ENCODE measurements around the gene CENPP.

CENPP gene

GRCh38 chr9:92637886-92638620 is 312.3 kb downstream of the CENPP start:
- Histone ChIP-seq H3K9ac (ENCODE audit: low read length) (no peak overlapping the region), H3K4me3 (ENCODE audit: low read length) (no peak overlapping the region), H3K4me2 (ENCODE audit: low read depth, low read length) (no peak overlapping the region), H3K27ac (ENCODE audit: low read length) (no peak overlapping the region), H3K79me2 (ENCODE audit: low read length) (0 out of 2 replicates have a peak, but pooled peaks cover 4% of the 10 kb centered on the region), H3K4me1 (ENCODE audit: low read length) (no peaks in the 10 kb centered on the region), H2AFZ (ENCODE audit: low read length) (no peak overlapping the region), H3K9me3 (replicated peaks; ENCODE audit: insufficient read depth, low read length) (no peaks in the 10 kb centered on the region), H3K27me3 (replicated peaks; ENCODE audit: insufficient read depth, low read length) (no peaks in the 10 kb centered on the region), H3F3A (ENCODE audit: insufficient read depth, low read length) (no peaks in the 10 kb centered on the region), H4K20me1 (ENCODE audit: insufficient read depth, low read length) (no peaks in the 10 kb centered on the region), H3K36me3 (replicated peaks; ENCODE audit: insufficient read depth, low read length) (no peaks in the 10 kb centered on the region), H3K9me2 (replicated peaks; ENCODE audit: insufficient read depth, low read length) (no peaks in the 10 kb centered on the region)
- DNase-seq: no peak
- TF ChIP-seq EZH2 (optimal IDR thresholded peaks at IDR 0.05; ENCODE audit: low read depth, low read length) (no peak), EZH2phosphoT487 (IDR thresholded peaks at IDR 0.05; ENCODE audit: low read length) (no peak), CTCF (IDR thresholded peaks at IDR 0.05; ENCODE audit: low read length) (no peak)

- Histone ChIP-seq H3K9me3 (replicated peaks; ENCODE audit: insufficient read depth, low read length) (no peaks in the 10 kb centered on the region), H3K79me2 (ENCODE audit: low read length) (0 out of 2 replicates have a peak, but pooled peaks cover 8% of the 10 kb centered on the region), H3K4me1 (ENCODE audit: low read length) (no peaks in the 10 kb centered on the region), H3K27me3 (replicated peaks; ENCODE audit: insufficient read depth, low read length) (no peaks in the 10 kb centered on the region), H3K9me2 (replicated peaks; ENCODE audit: insufficient read depth, low read length) (no peaks in the 10 kb centered on the region), H3K4me3 (ENCODE audit: low read length) (no peak overlapping the region), H3K9ac (ENCODE audit: low read length) (no peak overlapping the region), H4K20me1 (ENCODE audit: insufficient read depth, low read length) (no peaks in the 10 kb centered on the region), H3K4me2 (ENCODE audit: low read depth, low read length) (no peak overlapping the region), H3F3A (ENCODE audit: insufficient read depth, low read length) (no peaks in the 10 kb centered on the region), H3K36me3 (replicated peaks; ENCODE audit: insufficient read depth, low read length) (peaks cover 4% of the 10 kb centered on the region; the same call in 1 of the 2 replicates), H2AFZ (ENCODE audit: low read length) (no peak overlapping the region), H3K27ac (ENCODE audit: low read length) (no peak overlapping the region)
- DNase-seq: no peak
- TF ChIP-seq EZH2 (optimal IDR thresholded peaks at IDR 0.05; ENCODE audit: low read depth, low read length) (no peak), CTCF (IDR thresholded peaks at IDR 0.05; ENCODE audit: low read length) (no peak), EZH2phosphoT487 (IDR thresholded peaks at IDR 0.05; ENCODE audit: low read length) (no peak)
Observed at GRCh38 chr9:92638621-92639101, 312.9 kb downstream of the CENPP start.

GRCh38 chr9:92639124-92639523 is 313.4 kb downstream of the CENPP start:
- Histone ChIP-seq H3K9me2 (replicated peaks; ENCODE audit: insufficient read depth, low read length) (no peaks in the 10 kb centered on the region), H3K4me3 (ENCODE audit: low read length) (no peak overlapping the region), H3K4me2 (ENCODE audit: low read depth, low read length) (no peak overlapping the region), H3K27me3 (replicated peaks; ENCODE audit: insufficient read depth, low read length) (no peaks in the 10 kb centered on the region), H3K36me3 (replicated peaks; ENCODE audit: insufficient read depth, low read length) (peaks cover 5% of the 10 kb centered on the region; the same call in 1 of the 2 replicates), H3K9me3 (replicated peaks; ENCODE audit: insufficient read depth, low read length) (no peaks in the 10 kb centered on the region), H2AFZ (ENCODE audit: low read length) (no peak overlapping the region), H3K27ac (ENCODE audit: low read length) (no peak overlapping the region), H3K9ac (ENCODE audit: low read length) (no peak overlapping the region), H3K4me1 (ENCODE audit: low read length) (no peaks in the 10 kb centered on the region), H3K79me2 (ENCODE audit: low read length) (peaks cover 8% of the 10 kb centered on the region; the same call in 1 of the 2 replicates), H3F3A (ENCODE audit: insufficient read depth, low read length) (no peaks in the 10 kb centered on the region), H4K20me1 (ENCODE audit: insufficient read depth, low read length) (no peaks in the 10 kb centered on the region)
- TF ChIP-seq EZH2 (optimal IDR thresholded peaks at IDR 0.05; ENCODE audit: low read depth, low read length) (no peak), CTCF (IDR thresholded peaks at IDR 0.05; ENCODE audit: low read length) (no peak), EZH2phosphoT487 (IDR thresholded peaks at IDR 0.05; ENCODE audit: low read length) (no peak)
- no peak for DNase-seq

Measured in MM.1S (cell line).